ENCODE measurements around the gene MAG. TPM values are rescaled to one million over a fixed set of nuclear protein-coding genes. Genes with fewer than 3 reads are reported as not detected.

The MAG gene
- total and polyA plus RNA-seq, 2 of the 13 experiments (the other 11 are each of a cell fraction or from before 2014, with no cell fraction given): 0.20 to 1.3 TPM

DNA sequence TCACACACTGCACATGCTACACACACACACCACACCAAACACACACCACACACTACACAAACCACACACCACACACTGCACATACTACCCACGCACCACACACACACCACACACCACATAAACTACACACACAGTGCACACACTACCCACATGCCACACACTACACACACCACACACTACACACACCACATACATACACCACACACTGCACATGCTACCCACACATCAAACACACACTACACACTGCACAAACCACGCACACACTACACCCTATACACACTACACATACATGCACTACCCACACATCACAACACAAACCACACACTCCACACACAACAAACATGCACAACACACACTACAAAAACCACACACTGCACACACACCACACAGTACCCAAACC is 6.0 kb downstream of the MAG start:
- DNase-seq (ENCODE audit: low spot score) (no peak), FAIRE-seq (no peak), ATAC-seq (no peak)
- peaks cover 6 to 22% of the 10 kb centered on the region in 2 experiments for H3K27me3 ChIP-seq (ENCODE audit: control insufficient read depth in 1 of 2, insufficient read depth in 2 of 2, low read length in 2 of 2)
- no peaks in the 10 kb centered on the region for H3K79me2 ChIP-seq (ENCODE audit: insufficient read depth, low read length)
- no peak for TF ChIP-seq ZNF816 (CRISPR knock-in tag; IDR thresholded peaks at IDR 0.05; ENCODE audit: borderline replicate concordance)
- 0 out of 2 replicates have a peak, but pooled peaks have one; percentile 10 for TF ChIP-seq JUNB (CRISPR knock-in tag; IDR thresholded peaks at IDR 0.05; ENCODE audit: borderline replicate concordance)
- TF ChIP-seq, protein P1, sequence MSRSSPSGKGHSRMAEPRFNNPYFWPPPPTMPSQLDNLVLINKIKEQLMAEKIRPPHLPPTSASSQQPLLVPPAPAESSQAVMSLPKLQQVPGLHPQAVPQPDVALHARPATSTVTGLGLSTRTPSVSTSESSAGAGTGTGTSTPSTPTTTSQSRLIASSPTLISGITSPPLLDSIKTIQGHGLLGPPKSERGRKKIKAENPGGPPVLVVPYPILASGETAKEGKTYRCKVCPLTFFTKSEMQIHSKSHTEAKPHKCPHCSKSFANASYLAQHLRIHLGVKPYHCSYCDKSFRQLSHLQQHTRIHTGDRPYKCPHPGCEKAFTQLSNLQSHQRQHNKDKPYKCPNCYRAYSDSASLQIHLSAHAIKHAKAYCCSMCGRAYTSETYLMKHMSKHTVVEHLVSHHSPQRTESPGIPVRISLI (CRISPR knock-in tag; IDR thresholded peaks at IDR 0.05; ENCODE audit: borderline replicate concordance): no peak
- TF ChIP-seq YEATS2 (CRISPR knock-in tag; IDR thresholded peaks at IDR 0.05; ENCODE audit: borderline replicate concordance): no peak
- no peak for TF ChIP-seq ZNF207 (IDR thresholded peaks at IDR 0.05; ENCODE audit: borderline replicate concordance)
- TF ChIP-seq, protein P2, sequence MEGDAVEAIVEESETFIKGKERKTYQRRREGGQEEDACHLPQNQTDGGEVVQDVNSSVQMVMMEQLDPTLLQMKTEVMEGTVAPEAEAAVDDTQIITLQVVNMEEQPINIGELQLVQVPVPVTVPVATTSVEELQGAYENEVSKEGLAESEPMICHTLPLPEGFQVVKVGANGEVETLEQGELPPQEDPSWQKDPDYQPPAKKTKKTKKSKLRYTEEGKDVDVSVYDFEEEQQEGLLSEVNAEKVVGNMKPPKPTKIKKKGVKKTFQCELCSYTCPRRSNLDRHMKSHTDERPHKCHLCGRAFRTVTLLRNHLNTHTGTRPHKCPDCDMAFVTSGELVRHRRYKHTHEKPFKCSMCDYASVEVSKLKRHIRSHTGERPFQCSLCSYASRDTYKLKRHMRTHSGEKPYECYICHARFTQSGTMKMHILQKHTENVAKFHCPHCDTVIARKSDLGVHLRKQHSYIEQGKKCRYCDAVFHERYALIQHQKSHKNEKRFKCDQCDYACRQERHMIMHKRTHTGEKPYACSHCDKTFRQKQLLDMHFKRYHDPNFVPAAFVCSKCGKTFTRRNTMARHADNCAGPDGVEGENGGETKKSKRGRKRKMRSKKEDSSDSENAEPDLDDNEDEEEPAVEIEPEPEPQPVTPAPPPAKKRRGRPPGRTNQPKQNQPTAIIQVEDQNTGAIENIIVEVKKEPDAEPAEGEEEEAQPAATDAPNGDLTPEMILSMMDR (CRISPR knock-in tag; IDR thresholded peaks at IDR 0.05): no peak
- no peak for TF ChIP-seq ZNF430 (CRISPR knock-in tag; IDR thresholded peaks at IDR 0.05)
- TF ChIP-seq, protein P3, sequence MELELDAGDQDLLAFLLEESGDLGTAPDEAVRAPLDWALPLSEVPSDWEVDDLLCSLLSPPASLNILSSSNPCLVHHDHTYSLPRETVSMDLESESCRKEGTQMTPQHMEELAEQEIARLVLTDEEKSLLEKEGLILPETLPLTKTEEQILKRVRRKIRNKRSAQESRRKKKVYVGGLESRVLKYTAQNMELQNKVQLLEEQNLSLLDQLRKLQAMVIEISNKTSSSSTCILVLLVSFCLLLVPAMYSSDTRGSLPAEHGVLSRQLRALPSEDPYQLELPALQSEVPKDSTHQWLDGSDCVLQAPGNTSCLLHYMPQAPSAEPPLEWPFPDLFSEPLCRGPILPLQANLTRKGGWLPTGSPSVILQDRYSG (CRISPR knock-in tag; IDR thresholded peaks at IDR 0.05): no peak
- WGBS (ENCODE audit: low lambda C conversion rate): 79% methylated on average over 2 of the region's 2 CpGs
- H3K36me3 ChIP-seq (replicated peaks in 1 of 2; ENCODE audit: control insufficient read depth in 1 of 2, insufficient read depth in 2 of 2, low read length in 2 of 2): no peaks in the 10 kb centered on the region
- intact Hi-C loops (cut with micrococcal nuclease; ENCODE audit: unreplicated experiment) (no loop called here), in situ Hi-C loops (cut with HindIII; ENCODE audit: extremely low pct_ligation_motif_present, low pct_unique_long_range_greater_than_20kb) (no loop called here)
- H3K9me3 ChIP-seq (ENCODE audit: low read length): no peaks in the 10 kb centered on the region
- no TSS peak for BruUV-seq (replicated peaks)
- CTCF ChIA-PET (ENCODE audit: low intra/inter-chr PET ratio, low total read pairs): no interaction called here
- H3K4me3 ChIP-seq (replicated peaks in 1 of 3; ENCODE audit: insufficient read depth in 1 of 3, low read depth in 2 of 3, low read length in 3 of 3): no peak overlapping the region
- H2AFZ ChIP-seq (ENCODE audit: low read length): no peak overlapping the region
- no peak overlapping the region for H3K4me2 ChIP-seq (ENCODE audit: low read depth, low read length)
- peaks cover 36% of the 10 kb centered on the region for H3K4me1 ChIP-seq (ENCODE audit: insufficient read depth, low read length)
- no peak overlapping the region for H3K9ac ChIP-seq (ENCODE audit: insufficient read depth, low read depth, low read length)
- H4K20me1 ChIP-seq (ENCODE audit: insufficient read depth, low read length): no peaks in the 10 kb centered on the region
- no peak overlapping the region for H3K27ac ChIP-seq (ENCODE audit: extremely low read length, insufficient read depth, low read length)
- POLR2A ChIA-PET: no interaction called here
